Measurements from ENCODE around the gene NUDCD2.

The NUDCD2 gene

DNA sequence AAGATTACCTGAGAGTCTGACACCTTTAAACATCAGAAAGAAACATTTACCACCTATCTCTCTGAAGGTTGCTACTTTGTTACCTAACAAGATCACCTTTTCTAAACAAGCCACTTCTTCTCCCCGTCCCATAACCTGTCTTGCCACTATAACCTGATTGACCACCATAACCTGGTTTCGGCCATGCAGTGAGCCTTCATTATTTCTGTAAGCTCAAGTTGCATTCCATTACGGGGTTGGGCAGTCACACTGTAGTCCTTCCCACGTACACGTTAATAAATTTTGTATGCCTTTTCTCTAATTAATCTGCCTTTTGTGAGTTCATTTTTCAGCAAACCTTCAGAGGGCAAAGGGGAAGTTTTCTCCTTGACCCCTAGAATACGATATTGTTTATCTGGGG is 50.5 kb downstream of the NUDCD2 start:
- H3K4me3 ChIP-seq (replicated peaks in 1 of 2; ENCODE audit: low read depth in 2 of 2, low read length in 2 of 2) = no peak overlapping the region
- DNase-seq (ENCODE audit: low read depth in 2 of 2) = no peak
- no peak for TF ChIP-seq CTCF (IDR thresholded peaks at IDR 0.05; ENCODE audit: low read depth, low read length)

- DNase-seq (ENCODE audit: low read depth in 2 of 2) = peak; percentile 79 to 88
- peak; percentile 76 for TF ChIP-seq CTCF (IDR thresholded peaks at IDR 0.05; ENCODE audit: low read depth, low read length)
- no peak overlapping the region for H3K4me3 ChIP-seq (replicated peaks in 1 of 2; ENCODE audit: low read depth in 2 of 2, low read length in 2 of 2)
Measured at GRCh38 chr5:163408311-163408923, 51.5 kb downstream of the NUDCD2 start.

- TF ChIP-seq CTCF (IDR thresholded peaks at IDR 0.05; ENCODE audit: low read depth, low read length) = no peak
- DNase-seq (ENCODE audit: low read depth in 2 of 2) = peak; percentile 21 to 44
- H3K4me3 ChIP-seq (replicated peaks in 1 of 2; ENCODE audit: low read depth in 2 of 2, low read length in 2 of 2) = no peak overlapping the region
Measured at GRCh38 chr5:163407034-163407655, 52.8 kb downstream of the NUDCD2 start.

GRCh38 chr5:163404364-163405173 is 55.3 kb downstream of the NUDCD2 start:
- TF ChIP-seq CTCF (IDR thresholded peaks at IDR 0.05; ENCODE audit: low read depth, low read length) = no peak
- no peak overlapping the region for H3K4me3 ChIP-seq (replicated peaks in 1 of 2; ENCODE audit: low read depth in 2 of 2, low read length in 2 of 2)
- no peak for DNase-seq (ENCODE audit: low read depth in 2 of 2)

- no peak for TF ChIP-seq CTCF (IDR thresholded peaks at IDR 0.05; ENCODE audit: low read depth, low read length)
- H3K4me3 ChIP-seq (replicated peaks in 1 of 2; ENCODE audit: low read depth in 2 of 2, low read length in 2 of 2) = no peak overlapping the region
- no peak for DNase-seq (ENCODE audit: low read depth in 2 of 2)
Measured at GRCh38 chr5:163402007-163402406, 57.9 kb downstream of the NUDCD2 start.

- TF ChIP-seq CTCF (IDR thresholded peaks at IDR 0.05; ENCODE audit: low read depth, low read length) = no peak
- no peak overlapping the region for H3K4me3 ChIP-seq (replicated peaks in 1 of 2; ENCODE audit: low read depth in 2 of 2, low read length in 2 of 2)
- no peak for DNase-seq (ENCODE audit: low read depth in 2 of 2)
Measured at GRCh38 chr5:163401271-163401670, 58.6 kb downstream of the NUDCD2 start.
